ENCODE data around the gene EFNA5.

EFNA5 gene

DNA sequence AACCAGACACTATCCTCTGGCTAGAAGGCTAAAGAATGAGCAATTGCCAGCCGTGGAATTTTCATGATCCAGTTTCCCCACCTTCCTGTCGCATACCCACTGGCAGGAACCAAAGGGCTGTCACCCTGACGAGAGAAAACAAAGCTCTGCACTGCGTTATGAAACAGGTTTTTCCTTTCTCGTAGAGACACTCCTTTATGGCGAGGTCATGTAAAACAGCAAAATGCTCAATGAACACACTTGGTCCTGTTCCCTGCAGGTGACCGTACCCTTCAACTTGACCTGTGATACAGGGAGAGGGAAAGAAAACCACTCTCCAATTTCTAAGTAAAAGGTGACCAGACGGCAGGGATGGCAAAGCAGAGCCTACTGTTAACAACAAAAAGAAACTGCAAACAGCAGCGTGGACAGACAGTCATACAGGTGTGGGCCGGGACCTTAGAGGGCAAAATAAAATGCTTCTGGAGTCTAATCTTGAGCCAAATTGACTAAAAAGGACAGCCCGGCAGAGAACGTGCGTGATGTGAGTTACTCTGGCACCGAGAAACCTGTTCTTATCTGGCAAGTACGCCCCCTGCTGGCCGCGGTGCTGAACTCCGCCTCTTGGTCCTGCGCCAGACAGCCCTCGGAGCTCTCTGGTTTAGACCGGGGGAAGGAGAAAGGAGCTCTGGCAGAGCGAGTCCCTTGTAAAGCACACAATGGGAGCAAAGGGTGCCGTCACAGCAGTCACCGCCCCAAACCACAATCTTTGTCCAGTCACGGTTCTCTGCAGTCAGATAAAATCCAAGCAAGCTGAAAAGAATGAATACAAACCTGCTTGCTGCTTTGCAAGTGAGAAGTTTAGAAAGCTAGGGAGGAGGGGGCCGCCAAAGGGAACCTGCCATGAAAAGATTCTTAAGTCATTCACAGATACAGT lies 98.9 kb downstream of the EFNA5 start:
- peak; percentile 74 to 75 for DNase-seq (ENCODE audit: low read depth in 2 of 2)

DNA sequence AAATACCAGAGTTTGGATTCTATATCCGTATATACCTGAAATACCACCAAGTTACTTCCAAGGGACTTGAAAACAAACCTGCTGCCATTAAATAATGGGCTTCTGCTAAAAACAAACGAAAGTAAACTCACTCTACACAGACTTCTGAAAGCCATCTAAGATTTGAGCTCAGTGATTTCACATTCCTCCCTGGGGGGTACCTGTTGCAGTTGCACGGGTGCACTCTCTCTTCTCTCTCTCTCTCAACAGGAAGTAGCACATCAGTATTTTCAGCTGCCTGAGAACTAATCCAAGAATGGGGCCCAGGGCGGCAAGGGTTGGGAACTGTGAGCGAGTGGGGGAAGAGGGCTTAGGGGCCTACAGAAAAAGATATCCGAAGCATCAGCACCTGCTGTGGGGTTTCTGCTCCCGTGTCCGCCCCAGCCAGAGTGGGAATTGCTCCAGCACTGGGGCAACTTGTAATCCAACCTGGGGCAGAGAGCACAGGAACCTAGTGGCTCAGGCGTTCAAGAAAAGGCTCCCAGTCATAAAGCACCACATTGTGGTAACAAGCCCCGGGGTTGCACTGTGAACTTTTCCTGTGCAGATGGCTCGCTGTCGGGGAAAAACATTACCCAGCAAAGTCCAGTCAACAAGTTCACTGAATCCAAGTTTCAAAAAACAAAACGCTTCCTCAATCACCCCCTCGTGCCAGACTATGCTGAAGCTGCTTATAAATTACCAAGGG lies 99.8 kb downstream of the EFNA5 start:
- DNase-seq (ENCODE audit: low read depth in 2 of 2) = no peak

- no peak for DNase-seq (ENCODE audit: low read depth in 2 of 2)
These were observed 100.6 kb downstream of the EFNA5 start for GRCh38 chr5:107570181-107570580.

- DNase-seq (ENCODE audit: low read depth in 2 of 2) = no peak
These were observed 102.7 kb downstream of the EFNA5 start for GRCh38 chr5:107567901-107568671.

DNA sequence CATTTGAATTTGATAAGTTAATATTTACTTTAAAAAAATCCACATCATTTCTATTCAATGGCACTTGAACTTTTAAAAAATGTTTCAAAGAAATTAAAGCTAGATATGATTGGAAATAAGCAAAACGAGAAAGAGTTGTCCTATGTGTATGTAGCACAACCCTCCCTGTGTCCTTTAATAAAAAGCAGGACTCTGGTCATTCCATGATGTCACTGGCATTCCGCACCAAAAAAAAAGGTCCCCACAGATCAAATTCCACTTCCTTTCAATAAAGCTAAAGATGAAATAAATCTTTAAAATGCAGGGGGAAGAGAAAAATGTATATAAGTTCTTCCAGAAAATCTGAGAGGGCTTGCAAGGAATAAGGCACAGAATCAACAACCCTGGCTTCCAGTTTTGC lies 103.8 kb downstream of the EFNA5 start:
- DNase-seq (ENCODE audit: low read depth in 2 of 2) = no peak

DNA sequence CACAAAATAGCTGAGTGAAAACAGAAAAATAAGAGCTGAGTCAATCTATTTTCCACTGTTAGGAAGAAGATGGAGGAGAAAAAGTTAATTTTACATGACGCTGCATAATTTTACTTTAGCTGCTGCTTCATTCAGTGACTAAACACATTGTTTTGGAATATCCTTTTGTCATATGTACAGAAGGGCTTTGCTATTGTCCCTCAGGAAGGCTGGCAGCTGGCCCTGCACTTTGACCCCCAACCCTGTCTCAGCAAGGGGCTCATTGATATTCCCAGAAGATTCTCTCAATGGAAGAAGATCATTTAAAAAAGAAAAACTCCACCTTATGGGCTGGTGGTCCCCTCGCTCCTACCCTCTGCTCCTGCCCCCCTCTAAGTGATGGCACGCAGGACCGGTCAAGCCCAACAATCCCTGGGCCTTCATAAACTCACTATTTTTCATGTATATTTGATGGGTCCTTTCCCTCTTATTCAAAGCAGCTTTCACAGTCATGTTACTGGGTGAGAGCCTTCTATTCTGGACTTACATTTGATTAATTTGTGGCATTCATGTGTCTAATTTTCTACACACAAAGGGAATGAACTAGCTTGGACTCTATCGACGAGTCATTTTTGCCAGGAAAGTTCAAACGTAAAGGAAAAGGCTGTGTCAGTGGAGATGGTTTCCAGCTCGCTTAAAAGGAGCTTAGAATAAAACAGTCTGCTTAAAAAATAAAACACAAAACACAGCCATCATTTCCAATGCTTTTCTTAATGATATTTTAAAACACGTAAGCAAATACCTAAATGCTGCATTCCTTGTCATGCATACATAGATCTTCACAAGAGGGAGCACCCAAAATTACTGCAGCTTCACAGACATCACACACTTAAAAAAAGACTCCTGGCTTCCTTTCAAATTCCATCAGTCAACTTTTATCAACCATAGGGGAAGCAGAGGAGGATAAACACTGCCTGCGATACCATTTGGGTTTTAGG lies 104.7 kb downstream of the EFNA5 start:
- no peak for DNase-seq (ENCODE audit: low read depth in 2 of 2)

DNA sequence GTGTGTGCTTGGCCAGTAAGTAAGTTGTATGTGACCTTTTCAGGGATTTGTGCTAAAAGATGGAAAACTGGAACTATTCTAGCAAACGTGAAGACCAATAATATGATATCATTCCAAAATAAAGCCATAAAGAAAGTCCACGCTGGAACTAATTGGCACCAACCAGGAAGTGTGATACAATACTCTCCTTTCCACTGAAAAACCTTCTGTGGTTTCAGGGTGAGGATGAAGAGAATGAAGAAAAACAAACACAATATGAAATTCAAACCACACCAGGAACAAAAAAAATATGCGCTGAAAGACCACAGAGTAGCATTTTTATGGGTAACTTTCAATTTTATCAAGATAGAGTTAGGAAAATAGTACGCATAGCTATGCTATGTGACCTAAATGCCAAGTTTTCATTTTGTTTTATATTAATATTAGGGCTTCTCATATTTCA lies 105.8 kb downstream of the EFNA5 start:
- DNase-seq (ENCODE audit: low read depth in 2 of 2) = no peak

- no peak for DNase-seq (ENCODE audit: low read depth in 2 of 2)
These were observed 106.7 kb downstream of the EFNA5 start for GRCh38 chr5:107563959-107564544.

- DNase-seq (ENCODE audit: low read depth in 2 of 2) = no peak
These were observed 110.4 kb downstream of the EFNA5 start for GRCh38 chr5:107560377-107560776.

- DNase-seq (ENCODE audit: low read depth in 2 of 2) = no peak
These were observed 111.8 kb downstream of the EFNA5 start for GRCh38 chr5:107558823-107559375.

DNA sequence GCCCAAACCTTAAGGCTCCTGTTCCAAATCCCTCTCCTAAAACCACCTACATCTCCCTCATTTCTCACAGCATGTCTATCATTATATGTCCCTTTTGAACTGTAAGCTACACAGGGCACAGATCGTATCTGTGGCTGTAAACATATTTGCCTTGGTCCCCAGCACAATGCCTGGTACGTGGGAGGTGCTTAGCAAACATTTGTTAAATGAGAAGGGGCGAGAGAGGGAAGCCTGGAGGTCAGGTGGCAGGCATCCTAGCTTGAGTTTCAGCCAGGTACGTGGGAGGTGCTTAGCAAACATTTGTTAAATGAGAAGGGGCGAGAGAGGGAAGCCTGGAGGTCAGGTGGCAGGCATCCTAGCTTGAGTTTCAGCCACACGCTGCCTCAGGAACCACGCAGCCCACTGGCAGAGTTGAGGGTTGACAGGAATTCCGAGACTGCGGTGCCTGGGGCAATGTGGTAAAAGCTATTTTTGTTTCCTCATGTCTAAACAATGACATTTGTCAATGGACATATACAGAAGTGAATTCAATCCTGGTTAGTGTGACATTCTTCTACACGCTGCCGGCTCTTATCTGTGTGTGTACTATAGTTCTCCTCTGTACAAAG lies 113.6 kb downstream of the EFNA5 start:
- no peak for DNase-seq (ENCODE audit: low read depth in 2 of 2)

DNA sequence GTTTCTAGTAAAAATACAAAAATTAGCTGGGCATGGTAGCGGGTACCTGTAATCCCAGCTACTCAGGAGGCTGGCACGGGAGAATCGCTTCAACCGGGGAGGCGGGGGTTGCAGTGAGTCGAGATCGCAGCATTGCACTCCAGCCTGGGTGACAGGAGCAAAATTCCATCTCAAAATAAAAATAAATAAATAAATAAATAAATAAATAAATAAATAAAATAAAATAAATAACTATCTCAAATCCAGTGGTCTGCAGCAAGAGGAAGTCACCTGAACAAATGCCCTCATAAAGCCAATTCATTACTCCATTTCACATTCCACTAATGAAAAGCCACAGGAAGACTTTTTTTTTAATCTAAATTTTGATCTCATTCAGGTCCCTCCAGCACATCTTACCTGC lies 114.2 kb downstream of the EFNA5 start:
- DNase-seq (ENCODE audit: low read depth in 2 of 2) = no peak

DNA sequence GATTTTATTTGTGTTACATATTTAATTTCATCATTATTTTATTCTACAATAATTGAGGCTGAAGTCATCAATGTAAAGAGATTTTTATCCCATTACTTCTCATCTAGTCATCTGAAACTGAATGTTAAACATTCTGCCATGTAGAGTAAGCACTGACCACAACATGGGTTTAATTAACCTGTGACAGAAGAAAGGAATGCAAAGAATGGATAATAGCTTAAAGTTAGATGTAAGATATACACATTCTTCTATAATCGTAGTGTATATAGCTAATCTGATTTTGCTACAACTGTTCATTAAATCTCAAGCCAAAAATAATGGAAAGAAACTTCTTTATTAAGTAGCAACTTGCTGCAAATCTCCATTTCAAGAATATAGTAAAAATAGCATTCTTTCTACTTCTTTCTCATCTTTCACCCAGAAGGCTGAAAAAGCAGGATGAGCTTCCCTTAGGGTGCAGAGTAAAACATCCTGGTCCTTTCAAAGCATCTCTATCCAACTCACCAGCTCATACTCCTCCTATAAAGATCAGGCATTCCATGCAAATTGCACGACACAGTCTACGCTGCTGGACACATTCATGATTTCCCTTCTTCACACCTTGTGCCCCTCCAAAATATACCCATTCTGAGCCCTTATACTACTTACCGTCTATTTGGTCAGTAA lies 115.2 kb downstream of the EFNA5 start:
- DNase-seq (ENCODE audit: low read depth in 2 of 2) = no peak

DNA sequence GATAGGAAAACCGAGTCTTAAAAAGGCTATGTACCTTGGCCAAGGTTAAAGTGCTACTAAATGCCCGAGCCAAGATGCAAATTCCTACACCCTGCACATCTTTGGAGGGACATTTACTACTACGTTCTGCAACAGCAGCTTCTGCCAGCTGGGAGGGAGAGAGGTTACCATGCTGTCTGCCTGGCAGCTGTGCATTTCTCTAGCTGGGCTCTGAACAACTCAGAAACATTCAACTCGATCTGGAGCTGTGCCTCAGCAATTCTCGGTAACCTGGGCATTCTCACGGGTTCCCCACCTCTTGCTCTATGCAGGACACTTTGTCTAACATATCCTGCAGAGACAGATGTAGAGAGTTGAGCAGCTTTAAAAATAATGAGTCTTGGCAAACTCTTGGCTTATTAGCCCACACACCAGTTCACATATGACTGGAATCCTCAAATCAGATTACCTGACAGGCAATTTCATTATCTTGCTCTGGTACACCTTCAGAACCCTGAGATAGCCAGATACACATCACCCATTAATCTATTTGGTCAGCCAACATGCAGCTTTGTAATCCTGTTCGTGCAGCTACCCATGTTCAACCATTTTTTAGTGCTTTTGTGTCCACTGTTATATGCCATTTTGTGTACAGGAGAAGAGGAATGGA lies 115.8 kb downstream of the EFNA5 start:
- DNase-seq (ENCODE audit: low read depth in 2 of 2) = no peak

DNA sequence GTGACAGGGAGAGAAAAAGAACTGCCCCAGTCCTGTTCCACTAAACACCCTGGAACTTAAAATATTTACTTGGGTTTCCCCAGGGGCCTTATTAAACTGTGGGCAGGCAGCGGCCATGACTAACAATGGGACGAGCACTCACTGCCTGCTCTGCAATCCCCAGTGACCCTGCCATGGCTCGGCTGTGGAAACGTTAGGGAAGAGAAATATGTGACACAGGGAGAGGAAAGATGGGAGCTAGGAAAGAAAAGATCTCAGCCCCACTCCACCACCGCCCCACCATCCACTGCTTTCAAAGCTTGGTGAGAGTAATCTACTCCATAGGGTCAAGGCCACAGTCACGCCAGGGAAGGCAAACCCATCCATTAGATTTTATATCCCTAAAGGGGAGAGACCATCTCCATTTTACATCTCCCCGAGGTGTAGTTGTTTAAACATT lies 117.6 kb downstream of the EFNA5 start:
- DNase-seq (ENCODE audit: low read depth in 2 of 2) = no peak

DNA sequence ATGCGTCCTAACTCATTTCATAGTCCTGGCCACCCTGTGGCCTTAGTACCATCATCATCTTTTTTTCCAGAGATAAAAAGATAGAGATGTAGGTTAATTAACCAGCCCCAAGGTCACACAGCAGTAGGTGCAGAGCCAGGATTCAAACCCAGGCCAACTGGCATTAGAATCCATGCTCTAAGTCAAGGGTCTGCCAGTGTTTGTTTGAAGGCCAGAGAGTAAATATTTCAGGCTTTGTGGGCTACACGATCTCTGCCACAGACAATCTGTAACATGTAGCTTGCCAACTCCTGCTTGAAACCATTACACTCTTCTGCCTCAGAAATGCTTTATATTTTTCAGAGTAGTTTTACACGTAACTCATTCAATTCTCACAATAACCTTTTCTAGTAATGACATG lies 119.6 kb downstream of the EFNA5 start:
- no peak for DNase-seq (ENCODE audit: low read depth in 2 of 2)

GRCh38 chr5:107549567-107549966 lies 121.2 kb downstream of the EFNA5 start:
- DNase-seq (ENCODE audit: low read depth in 2 of 2) = no peak

GRCh38 chr5:107548477-107548876 lies 122.3 kb downstream of the EFNA5 start:
- no peak for DNase-seq (ENCODE audit: low read depth in 2 of 2)

- no peak for DNase-seq (ENCODE audit: low read depth in 2 of 2)
These were observed 124.0 kb downstream of the EFNA5 start for GRCh38 chr5:107546719-107547118.
